ENCODE results near the gene CCN2. TPM values are rescaled to one million over a fixed set of nuclear protein-coding genes. Genes with fewer than 3 reads are reported as not detected.

The CCN2 gene
- total RNA-seq, 1 donor from 2014 or later: 54.5 TPM

GRCh38 chr6:131924881-131925474 lies 26.2 kb downstream of the CCN2 start:
- peak overlapping the region; percentile 7 for H3K27ac Mint-ChIP-seq
- H3K4me1 Mint-ChIP-seq: no peaks in the 10 kb centered on the region
- peak; percentile 62 for DNase-seq (ENCODE audit: low spot score)
- no peak overlapping the region for H2AFZ ChIP-seq (replicated peaks)
- H3K4me1 ChIP-seq: no peaks in the 10 kb centered on the region
- H4K20me1 ChIP-seq (ENCODE audit: low read depth): no peaks in the 10 kb centered on the region
- no peaks in the 10 kb centered on the region for H3K79me2 ChIP-seq (ENCODE audit: low read depth)
- no peaks in the 10 kb centered on the region for H3K36me3 ChIP-seq
- peak; percentile 66 for TF ChIP-seq CTCF (IDR thresholded peaks at IDR 0.05)
- TF ChIP-seq EZH2 (IDR thresholded peaks at IDR 0.05): no peak
- H3K4me3 Mint-ChIP-seq: no peak overlapping the region
- no peak overlapping the region for H3K4me3 ChIP-seq
- no peak overlapping the region for H3K27ac ChIP-seq
- no peaks in the 10 kb centered on the region for H3K27me3 ChIP-seq
- H3K9me3 ChIP-seq (ENCODE audit: low read depth): no peaks in the 10 kb centered on the region
- H3K36me3 Mint-ChIP-seq: no peaks in the 10 kb centered on the region
- no peaks in the 10 kb centered on the region for H3F3A ChIP-seq (ENCODE audit: low read depth)
- H3K9me3 Mint-ChIP-seq: peaks cover 26% of the 10 kb centered on the region
- H3K9ac ChIP-seq: no peak overlapping the region
- peaks cover 5% of the 10 kb centered on the region for H3K27me3 Mint-ChIP-seq (ENCODE audit: insufficient read depth, low read depth)
- no peak overlapping the region for H3K4me2 ChIP-seq

DNA sequence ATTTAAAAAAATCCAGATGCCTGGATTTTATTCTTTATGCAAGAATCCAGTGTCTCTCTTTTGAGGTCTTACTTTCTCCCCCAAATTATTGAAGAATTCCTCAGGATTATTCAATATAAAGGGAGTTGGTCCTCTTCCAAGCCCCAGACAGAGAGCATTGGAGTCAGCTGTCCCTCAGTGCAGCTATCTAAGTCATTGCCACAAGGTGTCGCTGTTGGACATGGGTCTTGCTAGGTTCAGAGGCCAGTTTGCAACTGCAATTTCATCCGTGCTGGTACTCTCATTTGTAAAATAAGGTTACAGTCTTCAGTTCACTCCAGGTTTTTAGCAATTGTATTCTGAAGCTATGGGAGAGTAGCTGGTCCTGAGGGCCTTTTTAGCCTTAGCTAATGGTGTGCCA lies 27.8 kb downstream of the CCN2 start:
- TF ChIP-seq EZH2 (IDR thresholded peaks at IDR 0.05) (no peak), CTCF (IDR thresholded peaks at IDR 0.05) (peak; percentile 94), EZH2phosphoT487 (IDR thresholded peaks at IDR 0.05) (no peak)
- Histone ChIP-seq H3K4me3 (no peak overlapping the region), H3K9me3 (ENCODE audit: low read depth) (no peaks in the 10 kb centered on the region), H3K27me3 (no peaks in the 10 kb centered on the region), H3K27ac (no peak overlapping the region), H3K4me2 (no peak overlapping the region), H3F3A (ENCODE audit: low read depth) (no peaks in the 10 kb centered on the region), H4K20me1 (ENCODE audit: low read depth) (no peaks in the 10 kb centered on the region), H3K9ac (no peak overlapping the region), H3K4me1 (no peaks in the 10 kb centered on the region), H3K36me3 (no peaks in the 10 kb centered on the region), H3K79me2 (ENCODE audit: low read depth) (no peaks in the 10 kb centered on the region), H2AFZ (replicated peaks) (no peak overlapping the region)
- Mint-ChIP-seq H3K27ac (no peak overlapping the region), H3K36me3 (no peaks in the 10 kb centered on the region), H3K4me3 (no peak overlapping the region), H3K9me3 (peaks cover 28% of the 10 kb centered on the region), H3K27me3 (ENCODE audit: insufficient read depth, low read depth) (peaks cover 5% of the 10 kb centered on the region), H3K4me1 (no peaks in the 10 kb centered on the region)
- DNase-seq (ENCODE audit: low spot score): peak; percentile 85

DNA sequence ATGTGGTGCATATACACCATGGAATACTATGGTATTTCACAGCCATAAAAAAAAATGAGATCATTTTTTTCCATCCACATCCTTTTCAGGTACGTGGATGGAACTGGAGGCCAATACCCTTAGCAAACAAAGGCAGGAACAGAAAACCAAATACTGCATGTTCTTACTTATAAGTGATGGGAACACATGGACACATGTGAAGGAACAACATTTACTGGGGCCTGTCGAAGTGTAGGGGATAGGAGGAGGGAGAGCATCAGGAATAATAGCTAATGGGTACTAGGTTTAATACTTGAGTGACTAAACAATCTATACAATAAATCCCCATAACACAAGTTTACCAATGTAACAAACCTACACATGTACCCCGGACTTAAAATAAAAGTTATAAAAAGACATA lies 30.5 kb downstream of the CCN2 start:
- H3K36me3 Mint-ChIP-seq: no peaks in the 10 kb centered on the region
- H4K20me1 ChIP-seq (ENCODE audit: low read depth): no peaks in the 10 kb centered on the region

More for the DNA sequence above, 30.5 kb downstream of the CCN2 start:
- no peak overlapping the region for H3K4me3 ChIP-seq
- no peak overlapping the region for H3K27ac ChIP-seq
- no peaks in the 10 kb centered on the region for H3K4me1 Mint-ChIP-seq
- no peak overlapping the region for H3K9ac ChIP-seq
- H3K27me3 Mint-ChIP-seq (ENCODE audit: insufficient read depth, low read depth): peaks cover 5% of the 10 kb centered on the region
- H3K27me3 ChIP-seq: no peaks in the 10 kb centered on the region
- no peak overlapping the region for H3K4me2 ChIP-seq
- no peaks in the 10 kb centered on the region for H3K79me2 ChIP-seq (ENCODE audit: low read depth)
- H3K9me3 Mint-ChIP-seq: peaks cover 25% of the 10 kb centered on the region
- TF ChIP-seq EZH2phosphoT487 (IDR thresholded peaks at IDR 0.05) (no peak), EZH2 (IDR thresholded peaks at IDR 0.05) (no peak), CTCF (IDR thresholded peaks at IDR 0.05) (no peak)
- H3K36me3 ChIP-seq: no peaks in the 10 kb centered on the region
- no peaks in the 10 kb centered on the region for H3K9me3 ChIP-seq (ENCODE audit: low read depth)
- H3K4me3 Mint-ChIP-seq: no peak overlapping the region
- no peaks in the 10 kb centered on the region for H3F3A ChIP-seq (ENCODE audit: low read depth)
- H2AFZ ChIP-seq (replicated peaks): no peak overlapping the region
- DNase-seq (ENCODE audit: low spot score): no peak
- H3K27ac Mint-ChIP-seq: no peak overlapping the region
- H3K4me1 ChIP-seq: no peaks in the 10 kb centered on the region
